Liver (tissue), 9 donors: ENCODE results near the gene ARMH1. TPM values are rescaled to one million over a fixed set of nuclear protein-coding genes. Genes with fewer than 3 reads are reported as not detected.
A peak's percentile ranks its signal among the peaks of the same experiment; 100 is the strongest.

Experiments
- DNase-seq: peaks from one replicate; pipeline ENCODE4 v3.0.0-alpha.2; 2017; ENCODE audit warnings: low spot score
- H3K27ac ChIP-seq, 2 donors: one replicate each; pipeline ENCODE4 v1.7.0; 2013; ENCODE audit warnings: inconsistent platforms in 2 of 2, low read length in 2 of 2, control low read depth in 1 of 2, low read depth in 1 of 2, mild to moderate bottlenecking in 1 of 2
- H3K27me3 ChIP-seq, 4 donors: one replicate each; pipeline versions ENCODE4 v1.6.1 to v1.7.0; 2013; ENCODE audit warnings: low read length in 3 of 4, inconsistent platforms in 1 of 4, mild to moderate bottlenecking in 1 of 4, moderate library complexity in 1 of 4; ENCODE audit not compliant: control insufficient read depth in 4 of 4, insufficient read depth in 4 of 4
- H3K36me3 ChIP-seq, 4 donors: one replicate each; pipeline versions ENCODE4 v1.6.1 to v1.7.0; 2013; ENCODE audit warnings: low read length in 3 of 4, mild to moderate bottlenecking in 3 of 4, low read depth in 1 of 4, moderate library complexity in 1 of 4; ENCODE audit not compliant: control insufficient read depth in 4 of 4, insufficient read depth in 3 of 4
- H3K4me1 ChIP-seq, 4 donors: one replicate each; pipeline versions ENCODE4 v1.6.1 to v1.7.0; 2013; ENCODE audit warnings: low read length in 3 of 4, mild to moderate bottlenecking in 3 of 4, moderate library complexity in 1 of 4; ENCODE audit not compliant: control insufficient read depth in 4 of 4, insufficient read depth in 4 of 4
- H3K4me3 ChIP-seq, 3 donors: one replicate each; pipeline versions ENCODE4 v1.6.1 to v1.7.0; 2013; ENCODE audit warnings: low read length in 3 of 3, control low read depth in 1 of 3, low read depth in 1 of 3, mild to moderate bottlenecking in 1 of 3
- H3K9ac ChIP-seq, 2 donors: one replicate each; pipeline ENCODE4 v1.7.0; 2013; ENCODE audit warnings: low read length in 2 of 2, mild to moderate bottlenecking in 2 of 2, moderate library complexity in 2 of 2, control low read depth in 1 of 2, low read depth in 1 of 2
- H3K9me3 ChIP-seq, 4 donors: one replicate each; pipeline versions ENCODE4 v1.6.1 to v1.7.0; 2013; ENCODE audit warnings: low read length in 3 of 4; ENCODE audit not compliant: control insufficient read depth in 4 of 4
- CTCF ChIP-seq: fragments of 150-350 bp; IDR thresholded peaks from 2 replicates; pipeline ENCODE4 v1.5.1; 2017; ENCODE audit warnings: improper control_type of control experiment, low read depth, low read length; ENCODE audit not compliant: missing input control
- EGR1 ChIP-seq, 2 donors: IDR thresholded peaks; 2 replicates each; pipeline ENCODE4 v1.6.1; 2016 to 2018; ENCODE audit warnings: antibody characterized with exemption in 2 of 2, low read depth in 2 of 2
- FOXA1 ChIP-seq: IDR thresholded peaks from 2 replicates; pipeline ENCODE4 v1.6.1; 2016; ENCODE audit warnings: antibody characterized with exemption
- HNF4A ChIP-seq, 2 donors: conservative IDR thresholded peaks; 2 replicates each; pipeline ENCODE4 v1.6.1; 2016; ENCODE audit warnings: antibody characterized with exemption in 2 of 2, mild to moderate bottlenecking in 2 of 2
- HNF4G ChIP-seq: IDR thresholded peaks from 2 replicates; pipeline ENCODE4 v1.6.1; 2016; ENCODE audit warnings: antibody characterized with exemption
- JUND ChIP-seq, 2 donors: IDR thresholded peaks; 2 replicates each; pipeline ENCODE4 v1.6.1; 2016; ENCODE audit warnings: antibody characterized with exemption in 2 of 2
- MAX ChIP-seq: IDR thresholded peaks from 2 replicates; pipeline ENCODE4 v1.6.1; 2016; ENCODE audit warnings: antibody characterized with exemption
- NR2F2 ChIP-seq: IDR thresholded peaks from 2 replicates; pipeline ENCODE4 v1.6.1; 2016; ENCODE audit warnings: antibody characterized with exemption
- RAD21 ChIP-seq, 2 donors: IDR thresholded peaks; 2 replicates each; pipeline ENCODE4 v1.6.1; 2016; ENCODE audit warnings: antibody characterized with exemption in 2 of 2, mild to moderate bottlenecking in 2 of 2
- REST ChIP-seq: IDR thresholded peaks from 2 replicates; pipeline ENCODE4 v1.6.1; 2016; ENCODE audit warnings: antibody characterized with exemption, mild to moderate bottlenecking
- RXRA ChIP-seq, 2 donors: IDR thresholded peaks; 2 replicates each; pipeline ENCODE4 v1.6.1; 2017 to 2018; ENCODE audit warnings: antibody characterized with exemption in 2 of 2, mild to moderate bottlenecking in 1 of 2
- SP1 ChIP-seq: IDR thresholded peaks from 2 replicates; pipeline ENCODE4 v1.6.1; 2018; ENCODE audit warnings: antibody characterized with exemption, mild to moderate bottlenecking
- TAF1 ChIP-seq: conservative IDR thresholded peaks from 2 replicates; pipeline ENCODE4 v1.6.1; 2016; ENCODE audit warnings: antibody characterized with exemption, mild to moderate bottlenecking
- YY1 ChIP-seq: IDR thresholded peaks from 2 replicates; pipeline ENCODE4 v1.6.1; 2016; ENCODE audit warnings: antibody characterized with exemption, mild to moderate bottlenecking
- ZBTB33 ChIP-seq: IDR thresholded peaks from 2 replicates; pipeline ENCODE4 v1.6.1; 2016; ENCODE audit warnings: antibody characterized with exemption
- WGBS: extraction: QIAGEN DNeasy Blood & Tissue Kit; methylation state at CpG from one replicate; pipeline ENCODE4 v1.1.7; 2013; 5-methylcytosine and 5-hydroxymethylcytosine counted together
- polyA plus RNA-seq, 2 donors: library from polyadenylated mRNA; stranded (reverse) in 1 of 2; unstranded in 1 of 2; fragments of 200-250 nt in 1 of 2; fragments of >200 nt in 1 of 2; fragmentation: Nextera tagmentation in 1 of 2; extraction: Ambion mirVana in 1 of 2; gene quantifications; one replicate each; pipeline versions ENCODE4 v1.2.1 to v1.2.3, GENCODE V29; 2013 to 2015
- total RNA-seq, 2 donors: library from RNA; depleted of rRNA; stranded (reverse); fragments of >200 nt; gene quantifications; one replicate each; pipeline ENCODE4 v1.2.3, GENCODE V29; 2014
- donor health status: healthy.
- donor health status: healthy.
- donor health status: healthy.
- donor health status: healthy.
- donor health status: healthy.

ARMH1 gene
- total and polyA plus RNA-seq, 4 donors, result 2.2 to 20.3 (median 5.5) TPM

GRCh38 chr1:44642925-44643324, 31.6 kb upstream of the ARMH1 start:
- DNase-seq, result no peak
- TF ChIP-seq JUND (IDR thresholded peaks at IDR 0.05), result no peak
- H3K36me3 ChIP-seq, result peaks cover 11 to 61% (median 23%) of the 10 kb centered on the region in 4 donors
- H3K27me3 ChIP-seq, result no peaks in the 10 kb centered on the region
- no peak overlapping the region for H3K4me3 ChIP-seq
- H3K27ac ChIP-seq, result no peak overlapping the region
- H3K9ac ChIP-seq, result no peak overlapping the region
- WGBS, result 96% methylated on average over 3 of the region's 3 CpGs
- H3K4me1 ChIP-seq, result peaks cover 7 to 51% (median 32%) of the 10 kb centered on the region in 4 donors
- H3K9me3 ChIP-seq, result no peaks in the 10 kb centered on the region

GRCh38 chr1:44643721-44644334, 30.7 kb upstream of the ARMH1 start:
- no peak for TF ChIP-seq TAF1
- peak in 1 of 2 donors; percentile 18 for TF ChIP-seq HNF4A (conservative IDR thresholded peaks at IDR 0.05)
- DNase-seq, result no peak
- Histone ChIP-seq H3K9ac (no peak overlapping the region), H3K4me1 (peaks cover 7 to 51% (median 32%) of the 10 kb centered on the region in 4 donors), H3K9me3 (no peaks in the 10 kb centered on the region), H3K4me3 (no peak overlapping the region), H3K36me3 (peaks cover 7 to 55% (median 20%) of the 10 kb centered on the region in 4 donors), H3K27ac (peak overlapping the region in 1 of 2 donors; percentile 33), H3K27me3 (no peaks in the 10 kb centered on the region)
- WGBS, result 58% methylated on average over 9 of the region's 9 CpGs

GRCh38 chr1:44644806-44645205, 29.7 kb upstream of the ARMH1 start:
- H3K9me3 ChIP-seq, result no peaks in the 10 kb centered on the region
- TF ChIP-seq ZBTB33 (no peak), RXRA (IDR thresholded peaks at IDR 0.05) (no peak), TAF1 (no peak), HNF4G (no peak), MAX (no peak), RAD21 (IDR thresholded peaks at IDR 0.05) (no peak), FOXA1 (no peak), CTCF (no peak), EGR1 (IDR thresholded peaks at IDR 0.05; ENCODE audit: low read depth in 2 of 2) (no peak), SP1 (no peak), JUND (IDR thresholded peaks at IDR 0.05) (no peak), REST (no peak), NR2F2 (no peak), HNF4A (conservative IDR thresholded peaks at IDR 0.05) (no peak), YY1 (no peak)
- no peak overlapping the region for H3K9ac ChIP-seq
- peaks cover 7 to 58% (median 16%) of the 10 kb centered on the region in 4 donors for H3K36me3 ChIP-seq
- no peak overlapping the region for H3K4me3 ChIP-seq
- WGBS, result 92% methylated on average over 7 of the region's 7 CpGs
- no peak for DNase-seq
- peaks cover 7 to 51% (median 32%) of the 10 kb centered on the region in 4 donors for H3K4me1 ChIP-seq
- peak overlapping the region; percentile 76 to 77 for H3K27ac ChIP-seq
- H3K27me3 ChIP-seq, result no peaks in the 10 kb centered on the region
